Right kidney (tissue), 1 donor: ENCODE measurements around the gene ATF6.

Experiments
- DNase-seq: peaks from one replicate; pipeline ENCODE4 v3.0.0-alpha.2; 2016

ATF6 gene

GRCh38 chr1:162003061-162003829, 237.1 kb downstream of the ATF6 start:
- peak; percentile 25 for DNase-seq

- DNase-seq: peak; percentile 31
Observed at GRCh38 chr1:162003830-162004215, 237.7 kb downstream of the ATF6 start.

GRCh38 chr1:162004441-162004950, 238.4 kb downstream of the ATF6 start:
- no peak for DNase-seq

- DNase-seq: no peak
Observed at GRCh38 chr1:162006081-162006480, 240.0 kb downstream of the ATF6 start.

- DNase-seq: no peak
Observed at GRCh38 chr1:162007466-162007865, 241.3 kb downstream of the ATF6 start.

- no peak for DNase-seq
Observed at GRCh38 chr1:162008799-162009198, 242.7 kb downstream of the ATF6 start.

- DNase-seq: no peak
Observed at GRCh38 chr1:162009501-162010174, 243.5 kb downstream of the ATF6 start.

- no peak for DNase-seq
Observed at GRCh38 chr1:162010175-162010506, 244.0 kb downstream of the ATF6 start.

- no peak for DNase-seq
Observed at GRCh38 chr1:162011337-162012012, 245.4 kb downstream of the ATF6 start.

GRCh38 chr1:162013289-162013688, 247.2 kb downstream of the ATF6 start:
- no peak for DNase-seq
